Activated CD4-positive, alpha-beta T cell treated with anti-CD3 and anti-CD28 coated beads, Interleukin-2, amount 50 U/mL, for 48 hours (primary cell): ENCODE data around the gene NFATC1.

Experiments used
- DNase-seq, 2 experiments: peaks; one replicate each; pipeline ENCODE4 v3.0.0-alpha.2; 2020

Gene NFATC1

DNA sequence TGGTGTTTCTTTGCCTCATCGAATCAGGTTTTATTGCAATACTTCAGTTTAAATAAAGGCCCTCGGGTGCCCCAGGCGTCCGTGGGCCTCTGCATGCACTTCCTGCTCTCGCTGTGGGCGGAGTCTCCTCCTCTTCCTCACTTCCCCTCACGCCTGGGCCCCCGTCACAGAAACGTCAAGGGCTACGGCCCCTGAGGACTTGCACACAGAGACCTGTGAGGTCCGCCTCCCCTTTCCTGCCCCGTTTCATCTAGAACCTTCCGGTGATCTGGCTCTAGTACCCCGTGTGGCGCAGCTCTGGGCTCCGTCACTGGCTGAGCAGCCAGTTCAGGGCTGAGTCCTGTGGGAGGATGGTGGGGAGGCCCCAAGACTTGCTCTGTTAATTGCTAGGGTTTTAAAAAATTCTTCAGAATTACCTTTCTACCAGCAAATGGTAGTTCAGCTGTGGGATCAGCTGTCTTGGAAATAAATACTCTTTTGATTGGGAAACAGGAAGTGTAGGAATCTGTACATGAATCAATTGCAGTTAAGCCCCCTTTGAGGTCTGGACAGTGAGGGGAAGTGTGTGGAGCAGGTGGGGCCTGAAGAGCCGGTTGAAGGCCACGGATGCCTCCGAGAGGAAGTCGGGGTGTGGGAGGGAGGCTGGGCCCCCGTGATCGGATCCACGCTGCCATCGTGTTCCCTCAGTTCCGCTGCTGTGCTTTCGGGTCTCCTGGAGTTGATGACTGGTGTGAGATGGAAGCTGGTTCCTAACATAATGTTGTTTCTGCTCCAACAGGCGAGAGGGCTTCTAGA lies 10.2 kb downstream of the NFATC1 start:
- DNase-seq: peak; percentile 86 to 90

DNA sequence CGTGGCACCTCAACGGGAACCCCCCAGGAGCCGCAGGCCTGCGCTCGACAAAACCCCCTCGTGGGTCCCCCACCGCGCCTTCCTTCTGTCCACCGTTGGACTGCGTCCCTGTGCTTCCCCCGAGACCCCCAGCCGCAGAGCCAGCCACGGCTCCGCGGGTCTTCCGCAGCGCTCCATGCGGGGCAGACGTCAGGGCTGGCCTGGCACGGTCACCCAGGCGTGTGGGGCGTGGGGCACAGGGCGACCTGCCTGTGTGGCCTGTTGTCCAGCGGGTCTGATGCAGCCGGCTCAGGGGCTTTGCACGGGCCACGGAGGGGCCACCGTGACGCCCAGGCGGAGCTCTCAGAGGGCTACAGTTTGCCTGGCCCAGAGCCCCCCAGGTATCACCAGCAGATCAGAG lies 11.0 kb downstream of the NFATC1 start:
- DNase-seq: no peak

DNA sequence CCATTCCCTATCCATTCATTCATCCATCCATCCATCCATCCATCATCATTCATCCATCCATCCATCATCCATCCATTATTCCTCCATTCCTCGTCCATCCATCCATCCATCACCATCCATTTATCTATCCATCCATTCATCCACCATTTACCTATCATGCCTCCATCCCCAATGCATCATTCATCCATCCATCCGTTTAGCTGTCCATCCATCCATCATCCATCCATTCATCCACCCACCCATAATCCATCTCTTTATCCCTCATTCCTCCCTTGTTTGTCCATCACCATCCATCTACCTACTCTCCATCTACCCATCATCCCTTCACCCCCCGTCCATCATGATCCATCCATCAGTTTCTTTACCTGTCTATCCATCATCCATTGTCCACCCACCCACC lies 13.6 kb downstream of the NFATC1 start:
- no peak for DNase-seq

DNA sequence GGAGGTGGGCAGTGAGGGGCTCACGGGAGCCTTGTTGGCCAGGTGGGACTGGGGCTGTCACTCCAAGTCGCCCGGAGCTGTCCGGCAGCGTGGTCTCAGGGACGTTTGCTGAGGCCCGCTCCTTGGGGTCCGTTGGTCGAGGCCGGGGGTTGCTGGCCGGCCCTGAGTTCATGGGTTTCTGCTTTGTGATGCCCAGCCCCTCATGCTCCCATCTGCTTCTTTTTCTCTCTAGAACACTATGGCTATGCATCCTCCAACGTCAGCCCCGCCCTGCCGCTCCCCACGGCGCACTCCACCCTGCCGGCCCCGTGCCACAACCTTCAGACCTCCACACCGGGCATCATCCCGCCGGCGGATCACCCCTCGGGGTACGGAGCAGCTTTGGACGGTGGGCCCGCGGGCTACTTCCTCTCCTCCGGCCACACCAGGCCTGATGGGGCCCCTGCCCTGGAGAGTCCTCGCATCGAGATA lies 14.5 kb downstream of the NFATC1 start:
- DNase-seq: no peak

DNA sequence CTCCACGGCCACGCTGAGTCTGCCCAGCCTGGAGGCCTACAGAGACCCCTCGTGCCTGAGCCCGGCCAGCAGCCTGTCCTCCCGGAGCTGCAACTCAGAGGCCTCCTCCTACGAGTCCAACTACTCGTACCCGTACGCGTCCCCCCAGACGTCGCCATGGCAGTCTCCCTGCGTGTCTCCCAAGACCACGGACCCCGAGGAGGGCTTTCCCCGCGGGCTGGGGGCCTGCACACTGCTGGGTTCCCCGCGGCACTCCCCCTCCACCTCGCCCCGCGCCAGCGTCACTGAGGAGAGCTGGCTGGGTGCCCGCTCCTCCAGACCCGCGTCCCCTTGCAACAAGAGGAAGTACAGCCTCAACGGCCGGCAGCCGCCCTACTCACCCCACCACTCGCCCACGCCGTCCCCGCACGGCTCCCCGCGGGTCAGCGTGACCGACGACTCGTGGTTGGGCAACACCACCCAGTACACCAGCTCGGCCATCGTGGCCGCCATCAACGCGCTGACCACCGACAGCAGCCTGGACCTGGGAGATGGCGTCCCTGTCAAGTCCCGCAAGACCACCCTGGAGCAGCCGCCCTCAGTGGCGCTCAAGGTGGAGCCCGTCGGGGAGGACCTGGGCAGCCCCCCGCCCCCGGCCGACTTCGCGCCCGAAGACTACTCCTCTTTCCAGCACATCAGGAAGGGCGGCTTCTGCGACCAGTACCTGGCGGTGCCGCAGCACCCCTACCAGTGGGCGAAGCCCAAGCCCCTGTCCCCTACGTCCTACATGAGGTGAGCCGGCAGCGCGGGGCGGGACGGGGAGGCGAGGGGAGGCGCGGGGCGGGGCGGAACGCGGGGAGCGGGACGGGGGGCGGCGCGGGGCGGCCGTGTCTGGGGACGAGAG lies 15.2 kb downstream of the NFATC1 start:
- no peak for DNase-seq

DNA sequence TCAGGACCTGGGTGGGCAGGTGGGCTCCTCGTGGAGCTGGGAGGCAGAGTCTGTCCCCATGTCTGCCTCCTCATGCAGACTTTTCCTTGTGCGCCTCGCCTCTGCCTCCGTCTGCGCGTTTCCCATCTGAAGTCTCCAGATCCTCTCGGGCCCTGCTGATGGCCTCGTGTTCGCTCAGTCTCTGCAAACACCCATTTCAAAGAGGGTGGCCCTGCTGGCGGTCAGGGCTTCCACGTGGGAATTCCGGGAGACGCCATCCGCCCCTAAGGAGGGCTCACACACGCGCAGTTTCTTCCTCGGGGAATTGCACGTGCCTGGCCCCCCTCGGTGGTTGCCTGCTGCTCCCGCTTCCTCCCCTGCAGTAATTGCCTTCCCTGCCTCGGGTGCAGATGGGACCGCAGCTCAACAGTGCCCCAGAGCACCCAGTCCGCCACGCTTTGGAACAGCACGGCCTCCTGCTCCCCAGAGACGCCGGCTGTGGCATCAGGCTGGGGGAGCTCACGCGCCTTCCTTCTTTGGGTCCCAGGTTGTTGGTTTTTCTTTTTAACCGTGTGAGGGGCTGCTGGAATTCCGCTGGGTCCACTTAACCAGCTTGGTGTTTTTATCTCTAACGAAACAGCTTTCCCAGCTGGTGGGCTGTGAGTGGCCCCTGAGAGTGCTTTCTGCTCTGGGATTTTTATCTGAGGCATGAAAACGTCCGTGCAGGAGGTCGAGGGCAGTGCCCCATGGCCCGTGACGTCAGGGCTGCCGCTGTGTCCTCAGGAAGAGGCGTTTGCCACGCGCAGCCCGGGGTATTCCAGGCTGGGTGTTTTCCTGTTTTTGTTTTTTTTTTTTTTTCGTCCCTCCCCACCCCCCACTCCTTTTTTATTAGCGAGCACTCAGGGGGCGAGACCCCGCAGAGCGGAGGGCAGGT lies 16.1 kb downstream of the NFATC1 start:
- DNase-seq: no peak

DNA sequence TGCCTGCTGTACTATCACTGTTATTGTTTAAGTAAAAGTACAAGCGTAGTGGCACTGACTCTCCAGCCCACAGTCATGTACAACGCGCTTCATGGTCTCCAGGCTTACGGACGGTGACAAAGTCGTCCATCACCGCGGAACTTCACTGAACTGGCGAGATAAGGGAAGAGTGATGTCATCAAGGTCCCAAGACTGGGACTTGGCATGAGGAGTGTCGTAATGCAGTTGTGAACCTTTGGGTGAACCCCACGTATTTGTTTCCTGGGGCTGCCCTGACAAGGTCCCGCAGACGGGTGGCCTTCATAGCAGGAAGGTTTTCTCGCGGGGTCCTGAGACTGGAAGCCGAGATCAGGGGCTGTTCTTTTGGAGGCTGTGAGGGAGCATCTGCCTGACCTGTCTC lies 17.3 kb downstream of the NFATC1 start:
- DNase-seq: no peak

DNA sequence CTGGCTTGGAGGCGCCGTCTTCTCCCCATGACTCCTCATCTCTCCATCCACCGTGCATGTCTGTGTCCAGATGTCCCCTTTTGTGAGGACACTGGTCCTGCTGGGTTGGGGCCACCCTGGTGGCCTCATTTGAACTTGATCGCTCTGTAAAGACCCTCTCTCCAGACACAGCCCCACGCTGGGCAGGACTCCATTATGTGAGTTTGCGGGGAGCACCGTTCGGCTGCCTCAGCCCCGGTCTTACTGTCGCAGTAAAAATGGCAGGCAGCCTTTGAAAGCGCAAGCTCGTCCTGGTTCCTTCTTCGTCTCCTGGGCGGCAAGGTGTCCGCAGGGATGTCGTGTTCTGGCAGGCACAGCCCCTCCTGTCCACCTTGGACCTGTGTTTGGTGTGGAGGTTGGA lies 17.7 kb downstream of the NFATC1 start:
- DNase-seq: no peak

DNA sequence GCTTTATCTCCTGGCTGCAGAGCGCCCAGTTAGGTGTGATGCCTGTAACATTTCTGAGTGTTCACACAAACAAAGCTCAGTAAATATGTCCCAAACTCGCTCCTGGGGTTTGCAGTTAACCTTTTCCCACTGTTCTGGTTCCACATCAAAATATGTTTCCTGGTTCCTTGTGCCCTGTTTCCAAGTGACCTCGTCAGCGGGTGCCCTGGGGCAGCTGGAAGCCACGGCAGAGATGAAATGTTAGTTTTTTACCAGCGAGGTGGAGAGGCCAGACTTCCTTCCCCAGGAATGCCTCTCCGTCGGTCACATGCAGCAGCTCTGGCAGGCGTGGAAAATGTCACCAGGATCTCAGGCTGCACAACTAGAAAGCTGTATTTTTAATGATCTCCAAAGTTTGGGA lies 18.2 kb downstream of the NFATC1 start:
- DNase-seq: no peak

DNA sequence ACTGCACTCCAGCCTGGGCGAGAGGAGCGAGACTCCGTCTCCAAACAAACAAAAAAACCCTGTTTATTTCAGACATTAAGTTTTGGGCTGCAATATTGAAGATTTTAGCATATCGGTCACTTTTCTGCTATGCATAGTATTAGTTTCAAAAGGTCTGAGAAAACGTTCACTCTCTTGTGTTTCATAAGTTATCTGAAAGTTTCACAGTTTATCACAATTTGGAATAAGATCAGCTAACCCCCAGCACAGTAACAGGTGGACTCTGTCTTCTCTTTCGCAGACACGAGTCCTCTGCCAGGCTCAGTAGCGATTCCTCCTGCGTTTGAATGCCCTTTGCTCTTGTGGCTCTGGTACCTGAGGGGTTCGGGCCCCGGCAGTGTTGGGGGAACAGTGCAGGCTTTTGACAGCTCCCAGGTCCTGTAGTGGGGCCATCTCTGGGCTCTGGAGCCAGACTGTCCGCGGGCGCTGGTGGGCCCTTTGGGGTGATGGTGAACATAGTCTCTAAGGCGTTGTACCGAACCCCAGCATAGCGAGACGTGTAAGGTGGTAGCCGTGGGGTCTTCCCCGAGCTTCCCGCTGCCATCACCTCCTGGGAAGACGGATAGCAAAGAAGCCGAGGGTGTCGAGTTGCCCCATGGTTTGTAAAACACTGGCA lies 20.4 kb downstream of the NFATC1 start:
- no peak for DNase-seq

DNA sequence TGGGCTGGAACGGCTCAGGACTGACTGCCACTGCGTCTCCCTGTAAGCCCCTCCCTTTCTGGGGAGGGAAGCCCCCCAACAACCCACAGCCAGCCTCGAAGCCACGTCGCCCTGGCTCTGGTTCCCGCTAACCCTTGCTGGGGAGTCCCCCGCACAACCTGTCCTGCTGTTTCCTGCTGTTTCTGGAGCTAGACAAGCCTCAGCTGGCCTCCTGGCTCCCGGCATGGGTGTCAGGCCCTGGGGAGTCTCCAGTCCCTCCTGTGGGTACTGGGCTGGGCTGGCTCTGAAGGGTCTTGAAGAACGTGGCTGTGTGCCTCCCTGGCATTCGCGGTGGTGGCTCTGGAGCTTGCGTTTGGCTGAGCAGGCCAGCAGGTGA lies 20.9 kb downstream of the NFATC1 start:
- DNase-seq: no peak

DNA sequence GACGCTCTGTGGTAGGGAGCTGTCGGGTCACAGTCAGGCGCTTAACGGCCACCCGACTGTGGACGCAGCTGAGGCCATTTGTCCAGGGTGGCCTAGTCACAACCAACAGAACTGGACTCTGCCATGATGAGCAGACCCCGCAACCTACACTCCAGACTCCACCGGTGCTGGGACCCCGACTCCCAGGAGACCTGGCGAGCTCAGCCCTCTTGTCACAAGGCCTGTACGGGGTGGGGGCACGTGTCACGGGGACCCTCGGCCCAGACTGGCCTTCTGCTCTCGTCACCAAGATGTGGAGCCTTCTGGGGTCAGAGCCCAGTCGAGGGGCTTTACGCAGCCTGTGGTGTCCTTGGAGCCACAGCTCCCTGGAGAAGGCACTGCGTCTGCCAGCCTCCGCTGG lies 22.5 kb downstream of the NFATC1 start:
- no peak for DNase-seq

DNA sequence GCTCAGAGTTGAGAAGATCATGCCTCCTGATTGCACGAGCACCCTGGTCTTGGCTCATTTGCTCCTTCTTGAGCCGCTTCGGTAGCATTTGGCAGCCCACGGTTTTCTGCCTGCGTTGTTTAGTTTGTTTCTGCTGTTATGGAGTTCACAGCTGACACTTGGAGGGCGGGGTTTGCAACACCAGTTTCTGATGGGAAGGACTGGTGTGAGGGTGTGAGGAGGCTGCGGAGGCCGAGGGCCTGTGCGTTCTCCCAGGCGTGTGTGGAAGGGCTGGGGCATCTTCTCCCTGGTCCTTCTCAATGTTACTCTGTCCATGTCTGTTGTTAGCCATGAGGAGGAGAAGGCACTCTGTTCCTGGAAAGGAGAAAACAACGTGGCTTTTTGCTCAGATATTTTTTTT lies 22.9 kb downstream of the NFATC1 start:
- no peak for DNase-seq

DNA sequence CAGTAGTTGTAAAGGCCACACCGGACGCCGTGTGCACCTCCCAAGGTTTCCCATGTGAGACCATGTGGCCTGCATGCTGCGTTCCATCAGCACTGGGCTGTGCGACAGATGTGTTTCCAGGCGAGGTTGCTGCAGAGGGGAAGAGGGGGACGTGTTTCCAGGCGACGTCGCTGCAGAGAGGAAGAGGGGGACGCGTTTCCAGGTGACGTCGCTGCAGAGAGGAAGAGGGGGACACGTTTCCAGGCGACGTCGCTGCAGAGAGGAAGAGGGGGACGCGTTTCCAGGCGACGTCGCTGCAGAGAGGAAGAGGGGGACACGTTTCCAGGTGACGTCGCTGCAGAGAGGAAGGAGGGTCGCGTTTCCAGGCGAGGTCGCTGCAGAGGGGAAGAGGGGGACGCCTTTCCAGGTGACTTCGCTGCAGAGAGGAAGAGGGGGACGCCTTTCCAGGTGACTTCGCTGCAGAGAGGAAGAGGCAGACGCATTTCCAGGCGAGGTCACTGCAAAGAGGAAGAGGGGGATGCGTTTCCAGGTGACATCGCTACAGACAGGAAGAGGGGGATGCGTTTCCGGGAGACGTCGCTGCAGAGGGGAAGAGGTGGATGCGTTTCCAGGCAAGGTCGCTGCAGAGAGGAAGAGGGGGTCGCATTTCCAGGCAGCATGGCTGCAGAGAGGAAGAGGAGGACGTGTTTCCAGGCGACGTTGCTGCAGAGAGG lies 24.5 kb downstream of the NFATC1 start:
- no peak for DNase-seq

DNA sequence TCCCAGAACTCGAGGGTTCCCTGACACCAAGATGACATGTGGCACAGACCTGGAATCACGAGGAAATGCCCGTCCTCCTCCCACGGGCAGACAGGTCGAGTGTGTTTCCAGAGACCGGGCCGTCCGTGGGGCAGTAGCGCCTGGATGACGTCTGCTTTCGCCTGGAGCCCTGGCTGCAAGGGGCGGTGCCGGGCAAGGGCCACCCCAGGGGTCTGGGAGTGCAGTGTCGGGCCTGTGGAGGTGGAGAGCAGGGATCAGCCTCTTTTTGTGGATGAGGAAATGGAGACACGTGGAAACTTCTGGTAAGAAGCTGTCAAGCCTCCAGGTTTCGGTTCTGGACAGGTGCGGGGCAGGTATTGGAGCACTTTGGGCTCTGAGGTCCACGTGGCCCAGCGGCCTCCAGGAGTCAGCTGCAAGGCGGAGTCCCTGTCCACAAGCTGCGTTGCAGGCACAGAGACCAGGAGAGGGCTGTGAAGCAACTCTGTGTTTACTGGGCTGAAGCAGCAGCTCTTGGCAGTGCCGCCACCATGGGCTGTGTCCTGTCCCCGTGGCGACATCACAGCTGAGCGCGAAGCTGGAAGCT lies 25.6 kb downstream of the NFATC1 start:
- no peak for DNase-seq

DNA sequence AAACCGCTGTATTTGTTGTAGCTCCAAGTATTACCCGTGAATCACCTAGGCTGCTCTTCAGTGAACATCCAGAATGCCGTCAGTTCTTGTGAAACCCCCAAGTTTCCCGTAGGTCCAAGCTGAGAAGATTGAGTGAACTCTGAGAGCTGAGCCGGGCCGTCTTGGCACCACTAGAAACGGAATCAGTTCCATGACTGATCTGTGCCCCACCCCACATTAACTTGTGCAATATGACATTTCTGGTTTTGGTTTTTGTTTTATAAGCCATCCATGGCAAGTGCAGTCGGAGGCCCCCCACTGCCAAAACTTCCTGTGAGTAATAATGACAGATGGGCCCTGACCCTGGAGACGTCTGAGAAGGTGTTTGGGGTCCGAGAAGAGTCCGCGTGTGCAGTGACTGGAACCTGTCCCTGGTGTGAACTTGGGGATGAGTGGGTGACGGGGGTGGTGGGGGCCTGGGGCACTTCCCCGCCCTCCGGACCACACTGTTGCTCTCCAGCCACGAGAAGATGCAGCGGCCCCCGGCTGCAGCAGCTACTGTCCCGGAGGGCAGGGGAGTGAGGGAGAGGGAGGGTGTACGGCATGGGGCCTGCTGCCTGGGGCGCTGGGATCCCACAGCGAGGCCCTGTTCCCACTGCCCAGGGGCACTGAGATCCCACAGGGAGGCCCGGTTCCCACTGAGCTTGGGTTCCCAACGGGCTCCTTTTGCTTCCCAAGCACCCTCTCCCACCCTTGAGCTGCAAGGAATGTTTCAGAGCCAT lies 26.5 kb downstream of the NFATC1 start:
- no peak for DNase-seq

DNA sequence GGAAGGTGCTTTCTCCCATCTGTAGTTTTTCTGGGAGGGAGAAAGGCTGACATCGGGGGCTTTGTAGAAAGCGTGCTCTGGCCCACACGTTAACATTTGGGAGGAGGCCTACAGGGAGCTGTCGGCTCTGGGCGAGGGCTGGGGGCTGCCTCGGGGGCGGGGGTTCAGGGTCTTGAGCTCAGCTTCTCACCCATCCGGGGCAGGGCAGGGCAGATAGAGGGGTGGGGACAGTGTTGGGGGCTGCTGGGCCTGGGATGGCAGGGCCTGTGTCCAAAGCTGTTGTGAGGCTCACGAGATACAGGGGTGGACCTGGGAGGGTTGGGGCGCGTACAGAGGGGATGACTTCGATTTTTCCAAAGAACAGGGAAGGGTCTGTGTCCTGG lies 27.0 kb downstream of the NFATC1 start:
- no peak for DNase-seq

DNA sequence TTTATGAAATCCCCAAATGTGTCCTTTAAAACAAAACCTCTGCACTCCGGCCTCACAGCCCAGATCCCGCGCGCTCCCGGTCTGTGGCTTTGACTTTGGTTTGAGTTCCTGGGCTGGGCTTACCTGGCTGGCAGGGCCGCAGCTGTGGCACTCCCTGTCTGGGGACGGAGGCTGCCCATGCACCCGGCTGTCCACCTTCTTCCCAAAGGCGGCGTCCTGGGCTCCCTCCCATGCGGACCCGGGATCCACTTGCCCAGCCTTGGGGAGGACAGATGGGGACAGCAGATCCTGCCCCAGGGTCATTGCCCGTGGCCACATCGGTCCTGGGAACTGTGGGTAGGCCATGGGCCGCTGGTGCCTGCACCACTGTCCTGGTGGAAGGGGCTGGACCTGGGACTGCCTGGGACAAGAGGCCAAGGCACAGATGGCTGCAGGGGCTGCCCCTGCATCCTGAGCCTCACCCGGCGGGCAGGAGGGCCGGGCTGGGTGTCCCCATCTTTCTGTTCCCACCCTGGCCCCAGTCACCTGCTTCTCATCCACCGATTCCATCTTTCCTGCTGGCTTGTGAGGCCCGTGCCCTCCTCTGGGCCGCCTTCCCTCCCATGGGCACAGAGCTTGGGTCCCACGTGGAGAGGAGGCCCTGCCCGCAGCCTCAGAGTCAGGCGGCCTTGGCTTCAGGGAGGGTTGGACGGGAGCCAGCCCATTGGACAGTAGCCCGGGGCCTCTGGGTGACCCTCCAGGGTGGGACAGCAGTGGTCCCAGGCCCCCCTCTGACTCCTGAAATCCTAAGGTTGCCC lies 27.7 kb downstream of the NFATC1 start:
- DNase-seq: no peak

DNA sequence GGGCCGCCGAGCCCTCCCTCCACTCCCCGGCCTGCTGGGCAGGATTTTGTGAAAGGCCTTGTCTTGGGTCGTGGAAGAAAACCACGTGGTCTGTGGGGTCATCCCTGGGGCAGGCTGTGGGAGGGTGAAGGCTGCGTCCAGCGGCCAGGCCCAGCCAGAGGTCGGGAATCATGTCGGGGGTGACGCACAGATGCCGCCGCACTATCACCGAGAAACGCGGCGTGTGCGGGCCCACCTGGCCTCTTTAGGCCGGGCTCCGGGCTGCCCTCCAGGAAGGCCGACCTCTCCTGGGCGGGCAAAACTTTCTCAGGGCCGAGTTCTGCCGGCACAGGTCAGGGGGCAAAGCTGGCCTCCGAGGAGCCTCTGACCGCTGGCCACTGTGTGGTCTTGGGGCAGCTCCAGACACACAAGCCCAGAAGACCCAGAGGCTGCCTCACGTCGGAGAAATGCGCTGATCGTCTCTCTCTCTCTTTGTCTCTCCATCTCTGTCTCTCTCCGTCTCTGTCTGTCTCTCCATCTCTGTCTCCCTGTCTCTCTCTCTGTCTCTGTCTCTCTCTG lies 28.4 kb downstream of the NFATC1 start:
- no peak for DNase-seq
